ENCODE data around the gene SLC44A1.

The SLC44A1 gene

DNA sequence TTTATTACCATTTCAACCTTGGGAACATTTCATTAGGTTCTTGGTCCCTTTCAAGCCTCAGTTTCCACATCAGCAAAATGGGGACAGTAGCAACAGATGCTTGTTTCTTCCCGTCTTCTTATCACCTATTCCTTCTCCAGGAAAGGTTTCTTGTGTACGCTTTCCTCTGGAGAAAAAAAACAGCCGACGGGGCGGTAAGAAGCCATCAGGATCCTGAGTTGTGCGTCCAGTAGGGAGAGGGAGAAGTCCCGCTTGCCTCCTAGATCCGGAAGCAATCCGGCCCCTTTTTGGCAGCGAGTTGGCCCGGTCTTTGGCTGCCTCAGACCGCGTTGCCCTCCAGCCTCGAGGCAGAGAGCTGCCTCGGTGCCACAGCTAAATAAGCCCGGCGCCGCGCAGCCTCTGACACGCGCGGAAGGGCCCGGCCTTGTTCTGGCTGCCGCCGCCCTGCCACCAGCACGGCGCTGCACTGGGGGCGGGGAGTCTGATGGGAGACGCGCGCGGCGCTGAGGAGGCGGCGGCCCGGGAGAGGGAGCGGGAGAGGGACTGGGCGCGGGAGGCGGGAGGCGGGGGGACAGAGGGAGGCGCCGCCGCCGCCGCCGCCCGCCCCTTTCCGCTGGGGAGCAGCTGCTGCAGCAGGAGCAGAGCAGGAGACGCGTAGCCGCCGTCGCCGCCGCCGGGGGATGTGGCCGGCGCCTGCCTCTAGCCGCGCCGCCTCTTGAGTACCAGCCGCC lies at the start of gene SLC44A1:
Gene SLC44A1 (plus strand): TSS at position 649 of the 731 bp plus-strand sequence. CDS start 218 bp downstream, outside the sequence.
- peak; percentile 98 for DNase-seq

DNA sequence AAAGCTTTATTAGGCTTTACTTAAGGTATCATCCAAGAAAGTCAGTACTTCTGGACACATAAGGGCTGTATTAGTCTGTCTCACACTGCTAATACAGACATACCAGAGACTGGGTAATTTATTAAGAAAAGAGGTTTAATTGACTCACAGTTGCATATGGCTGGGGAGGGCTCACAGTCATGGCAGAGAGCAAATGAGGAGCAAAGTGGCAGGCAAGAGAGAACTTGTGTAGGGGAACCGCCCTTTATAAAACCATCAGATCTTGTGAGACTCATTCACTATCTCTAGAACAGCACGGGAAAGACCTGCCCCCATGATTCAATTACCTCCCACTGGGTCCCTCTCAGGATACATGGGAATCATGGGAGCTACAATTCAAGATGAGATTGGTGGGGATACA lies 49.2 kb upstream of the SLC44A1 start:
- DNase-seq, result no peak

DNA sequence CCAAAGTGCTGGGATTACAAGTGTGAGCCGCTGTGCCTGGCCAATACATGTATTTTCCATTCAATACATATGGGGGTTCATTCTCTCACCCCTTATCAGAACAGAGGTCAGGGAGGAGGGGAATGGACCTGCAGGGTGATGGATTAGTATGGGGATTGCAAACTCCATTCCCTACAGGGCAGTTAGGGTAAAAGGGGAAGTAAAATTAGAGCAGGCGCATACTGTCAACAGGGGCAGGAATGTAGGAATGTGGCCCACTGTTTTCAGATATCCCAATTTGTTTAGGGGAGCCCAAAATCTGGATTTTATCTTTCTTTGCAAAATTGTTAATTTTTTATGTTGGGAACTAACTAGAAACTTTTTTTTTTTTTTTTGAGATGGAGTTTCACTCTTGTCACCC lies 46.4 kb upstream of the SLC44A1 start:
- DNase-seq, result no peak

DNA sequence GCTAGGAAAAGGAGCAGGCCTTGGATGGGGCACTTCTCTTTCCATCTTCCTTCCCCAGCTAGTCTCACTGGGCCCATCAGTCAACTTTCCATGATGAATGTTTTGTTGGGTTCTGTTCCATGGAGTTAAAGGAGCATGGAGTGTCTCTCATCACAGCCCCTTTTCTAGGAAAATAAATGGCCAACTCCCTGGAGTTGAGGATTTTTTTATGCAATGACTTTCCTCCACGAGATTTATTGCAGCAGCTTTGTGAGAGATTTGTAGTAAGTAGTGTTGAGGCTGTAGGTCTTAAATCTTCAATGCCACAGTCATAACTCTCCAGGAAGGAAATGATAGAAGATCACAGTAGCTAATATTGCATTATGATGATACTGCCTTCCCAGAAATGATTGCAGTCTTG lies 45.6 kb upstream of the SLC44A1 start:
- no peak for DNase-seq

DNA sequence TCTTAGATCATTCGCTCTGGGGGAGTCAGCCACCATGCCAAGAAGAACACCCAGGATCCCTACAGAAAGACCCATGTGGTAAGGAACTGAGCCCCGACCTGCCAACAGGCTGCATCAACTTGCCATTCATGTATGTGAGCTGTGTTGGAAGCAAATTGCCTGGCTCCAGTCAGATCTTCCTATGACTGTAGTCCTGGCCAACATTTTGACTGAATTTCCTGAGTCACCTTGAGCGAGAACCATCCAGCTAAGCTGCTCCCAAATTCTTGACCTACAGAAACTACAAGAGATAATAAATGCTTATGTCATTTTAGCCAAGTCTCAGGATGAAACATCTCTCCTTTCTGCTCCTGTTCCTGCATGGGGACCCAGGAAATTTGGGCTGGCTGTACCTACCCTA lies 40.0 kb upstream of the SLC44A1 start:
- no peak for DNase-seq

DNA sequence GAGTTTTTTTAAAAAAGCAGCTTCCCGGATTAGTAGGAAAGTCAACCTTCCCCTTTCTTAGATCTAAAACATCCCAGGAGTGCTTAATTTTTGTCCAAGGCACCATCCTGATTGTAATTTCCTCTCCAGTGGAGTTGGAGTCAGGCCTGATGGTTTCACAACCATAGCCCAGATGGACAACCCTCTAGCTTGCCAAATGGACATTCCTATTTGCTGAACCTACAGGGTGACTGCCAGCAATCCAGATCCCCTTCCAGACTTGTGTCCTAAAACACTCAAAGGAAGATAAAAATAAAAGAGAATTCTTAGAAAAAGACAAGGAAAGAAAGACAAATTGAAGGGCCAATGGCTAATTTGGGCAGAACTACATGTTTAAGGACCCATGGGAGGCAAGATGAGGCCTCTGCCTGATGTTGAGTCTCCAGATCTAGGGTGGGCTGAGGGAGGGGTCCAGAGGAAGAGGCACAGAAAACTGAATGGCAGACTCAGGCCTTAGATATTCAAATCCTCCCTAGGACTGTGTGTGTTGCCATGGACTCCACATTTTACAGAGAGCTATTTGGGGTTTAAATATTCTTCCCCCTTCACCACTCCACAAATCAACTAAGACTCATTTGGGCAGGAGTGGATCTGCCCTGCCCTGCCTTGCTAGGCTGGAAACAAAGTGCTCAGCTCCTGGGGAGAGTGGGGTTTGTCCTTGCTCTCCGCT lies 38.5 kb upstream of the SLC44A1 start:
- DNase-seq, result no peak

DNA sequence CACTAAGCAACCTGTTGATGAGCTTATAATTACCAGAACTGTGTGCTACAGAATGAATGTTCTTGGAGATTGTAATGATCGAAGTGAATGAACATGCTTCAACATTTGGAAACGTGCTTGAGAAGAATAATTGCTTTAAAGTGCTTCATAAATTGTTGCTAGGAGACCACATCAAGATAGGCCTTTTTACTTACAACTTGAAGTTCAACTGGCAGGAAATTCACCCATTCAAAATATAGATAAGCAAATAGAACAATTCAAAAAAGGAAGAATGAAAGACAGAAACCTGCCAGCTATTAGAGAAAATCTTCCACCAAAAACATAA lies 38.0 kb upstream of the SLC44A1 start:
- no peak for DNase-seq

DNA sequence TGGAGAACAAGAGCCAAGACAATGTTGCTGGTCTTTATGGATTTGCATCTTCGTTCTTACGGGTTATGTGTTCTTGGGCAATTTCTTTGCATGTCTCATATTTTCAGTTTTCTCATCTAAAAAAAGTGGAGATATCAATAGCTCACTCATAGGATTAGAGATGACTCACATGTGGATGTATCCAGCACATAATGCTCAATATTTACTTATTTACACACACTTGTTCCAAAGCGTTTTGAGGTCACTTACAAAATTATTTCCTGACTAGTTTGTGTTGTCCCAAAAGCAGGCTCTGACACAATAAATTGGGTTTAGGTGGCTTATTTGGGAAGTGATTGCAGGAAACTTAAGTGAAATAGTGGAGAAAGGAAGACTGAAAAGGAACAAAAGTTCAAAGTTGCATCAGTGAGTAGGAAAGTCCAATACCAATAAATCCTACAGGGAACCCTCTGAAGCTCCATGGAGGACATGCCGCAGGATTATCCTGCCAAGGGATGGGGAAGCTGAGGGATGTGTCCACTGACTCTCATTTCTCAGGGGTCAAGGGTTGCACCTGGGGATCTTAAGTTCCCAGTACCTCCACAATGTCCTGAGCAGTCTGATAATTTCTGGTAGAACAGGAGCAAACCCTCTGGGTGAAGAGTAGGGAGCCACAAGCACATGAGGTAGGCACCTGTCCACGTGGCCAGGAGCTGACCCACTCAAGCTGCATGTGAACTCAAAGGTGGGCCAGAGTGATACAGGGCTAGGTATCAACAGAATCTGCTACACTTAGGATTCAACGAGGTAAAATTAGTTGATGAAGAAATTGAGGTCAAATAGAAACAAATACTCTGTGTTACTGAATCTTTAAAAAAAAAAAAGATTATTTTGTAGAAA lies 37.4 kb upstream of the SLC44A1 start:
- no peak for DNase-seq

DNA sequence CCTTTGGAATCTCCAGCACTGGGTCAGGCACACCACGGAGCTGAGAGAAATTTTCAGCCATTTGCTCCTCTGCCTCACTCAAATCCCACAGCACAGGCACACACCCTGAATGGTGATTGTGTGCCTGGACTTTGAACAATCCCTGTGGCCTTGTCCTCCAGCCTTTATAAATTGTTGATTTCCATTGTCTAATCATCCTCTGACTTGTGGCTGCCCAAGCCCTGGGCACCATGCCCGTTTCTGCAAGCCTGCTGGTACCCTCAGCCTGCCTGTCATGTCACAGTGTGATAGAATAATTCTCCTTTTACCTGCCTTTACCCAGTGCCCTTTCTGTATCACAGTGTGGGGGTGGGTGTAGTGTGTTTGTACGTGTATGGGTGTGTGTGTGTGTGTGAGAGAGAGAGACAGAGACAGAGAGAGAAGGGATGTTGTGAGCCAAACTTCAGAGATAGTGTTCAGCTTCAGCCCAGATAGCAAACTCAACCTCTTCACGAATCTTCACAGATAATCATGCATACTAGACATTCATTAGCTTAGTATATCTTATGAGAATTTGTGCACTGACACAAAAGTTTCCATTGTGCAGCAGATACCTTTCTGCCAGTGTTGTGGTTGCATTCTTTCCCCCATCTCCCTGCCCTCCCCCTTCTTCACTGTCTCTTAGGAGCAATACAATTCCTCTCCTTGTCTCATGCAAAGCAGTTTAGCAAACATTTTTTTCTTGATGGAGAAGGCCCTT lies 27.8 kb upstream of the SLC44A1 start:
- DNase-seq, result no peak

DNA sequence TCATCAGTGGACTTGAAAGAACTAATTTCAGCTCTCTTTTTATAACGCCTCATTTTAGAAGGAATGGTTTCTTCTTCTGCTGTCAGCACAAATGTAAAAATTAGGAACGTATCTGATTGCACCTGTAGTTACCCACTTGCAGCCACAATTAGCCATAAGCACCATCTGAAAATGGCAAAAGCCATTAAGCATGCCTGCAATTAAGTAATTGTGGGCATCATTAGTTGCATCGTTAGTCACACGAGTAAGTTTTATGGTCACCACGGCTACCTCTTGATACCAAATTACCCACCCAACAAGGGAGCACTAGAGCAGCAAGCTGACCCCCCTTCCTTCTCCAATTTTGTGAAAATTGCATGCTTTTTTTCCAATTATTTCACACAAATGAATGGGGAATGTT lies 25.8 kb upstream of the SLC44A1 start:
- DNase-seq, result no peak

DNA sequence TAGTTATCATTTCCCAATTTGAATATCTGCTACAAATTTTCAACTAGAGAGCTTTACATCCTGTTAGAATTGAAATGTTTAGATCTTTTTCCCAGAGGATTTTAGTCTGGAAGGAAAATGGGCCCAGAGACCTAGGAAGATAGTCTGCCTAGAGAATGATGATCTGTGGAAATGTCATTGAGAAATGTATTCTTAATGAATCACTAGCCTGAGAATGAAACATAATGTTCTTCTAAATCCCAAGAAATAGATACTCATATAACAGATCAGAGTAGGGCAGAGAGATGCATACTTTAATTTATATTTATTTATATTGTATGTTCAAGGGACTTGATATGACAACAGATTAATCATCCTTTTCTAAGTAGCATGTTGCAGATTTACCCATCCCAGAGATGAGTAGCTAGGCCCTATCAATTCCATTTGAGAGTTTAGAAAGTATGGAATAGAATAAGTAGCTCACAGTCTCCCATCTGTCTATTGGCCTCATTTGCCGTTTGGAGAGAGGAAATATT lies 25.1 kb upstream of the SLC44A1 start:
- no peak for DNase-seq

DNA sequence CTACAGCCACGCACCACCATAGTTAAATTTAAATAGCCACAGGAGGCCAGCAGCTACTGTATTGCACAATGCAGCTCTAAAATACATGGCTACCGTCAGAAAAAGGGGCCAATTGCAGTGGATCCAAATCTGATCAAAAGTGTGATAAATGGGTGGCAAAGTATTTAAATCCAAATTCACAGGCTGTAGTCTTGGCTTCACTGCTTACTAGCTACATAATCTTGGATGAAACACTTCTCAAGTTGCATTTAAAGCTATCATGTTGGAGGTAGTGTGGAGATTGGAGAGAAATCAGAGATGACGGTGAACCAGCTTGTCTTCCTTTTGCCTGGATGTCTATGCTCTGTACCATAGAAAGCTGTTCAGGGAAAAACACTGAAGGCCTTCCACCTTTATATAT lies 24.0 kb upstream of the SLC44A1 start:
- no peak for DNase-seq

DNA sequence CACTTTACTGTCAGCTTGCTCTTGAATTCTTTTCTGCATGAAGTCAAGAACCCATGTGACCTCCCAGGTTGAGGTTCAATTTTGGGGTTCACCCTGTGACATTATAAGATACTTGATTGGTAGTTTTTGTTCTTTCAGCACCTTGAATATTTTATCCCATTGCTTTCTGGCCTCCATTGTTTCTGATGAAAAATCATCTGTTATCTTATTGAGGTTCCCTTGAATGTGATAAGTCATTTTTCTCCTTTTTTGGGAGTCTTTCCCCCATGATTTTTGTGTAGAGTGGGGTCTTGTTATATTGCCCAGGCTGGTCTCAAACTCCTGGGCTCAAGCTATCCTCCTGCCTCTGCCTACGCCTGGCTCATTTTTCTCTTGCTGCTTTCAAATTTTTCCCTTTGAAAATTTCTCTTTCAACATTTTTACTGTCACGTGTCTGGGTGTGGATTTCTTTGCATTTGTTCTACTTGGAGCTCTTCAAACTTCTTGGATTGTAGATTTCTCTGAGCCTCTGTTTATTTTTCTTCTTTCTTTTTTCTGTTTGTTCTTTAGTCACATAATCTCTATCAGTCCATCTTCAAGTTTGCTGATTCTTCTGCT lies 20.8 kb upstream of the SLC44A1 start:
- no peak for DNase-seq

DNA sequence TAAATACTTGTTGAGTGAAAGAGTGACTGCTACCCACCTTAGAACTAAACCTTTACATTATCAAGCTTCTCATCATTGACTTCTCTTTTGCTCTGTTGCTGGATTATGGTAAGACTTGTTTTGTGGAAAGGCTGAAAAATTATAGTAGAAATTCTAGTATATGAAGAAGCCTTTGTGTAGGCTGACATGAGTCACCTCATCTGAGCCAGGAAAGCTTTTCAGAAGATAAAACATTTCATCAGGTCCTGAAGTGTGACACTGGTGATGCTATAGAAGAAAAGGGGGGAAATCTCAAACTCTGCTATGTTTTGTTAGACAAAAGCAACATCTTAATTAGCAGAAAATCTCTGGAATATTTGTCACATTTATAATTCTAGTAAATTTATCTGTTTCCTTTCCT lies 18.4 kb upstream of the SLC44A1 start:
- no peak for DNase-seq

DNA sequence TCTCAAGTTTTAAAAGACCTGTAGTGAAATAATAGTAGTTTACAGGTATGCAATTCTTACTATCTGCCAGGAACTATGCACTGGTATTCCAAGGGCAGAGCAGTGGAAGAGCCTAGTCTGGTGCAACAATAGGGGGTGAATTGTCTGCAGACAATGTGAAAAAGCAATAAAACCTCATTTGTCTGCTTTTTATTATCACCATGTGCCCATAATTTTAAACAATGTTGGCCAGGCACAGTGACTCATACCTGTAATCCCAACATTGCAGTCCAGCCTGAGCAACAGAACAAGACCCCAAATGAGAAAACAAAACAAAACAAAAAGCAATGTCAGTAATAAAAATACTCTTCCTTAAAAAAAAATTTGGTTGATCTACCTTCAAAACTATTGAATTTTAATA lies 12.2 kb upstream of the SLC44A1 start:
- no peak for DNase-seq

DNA sequence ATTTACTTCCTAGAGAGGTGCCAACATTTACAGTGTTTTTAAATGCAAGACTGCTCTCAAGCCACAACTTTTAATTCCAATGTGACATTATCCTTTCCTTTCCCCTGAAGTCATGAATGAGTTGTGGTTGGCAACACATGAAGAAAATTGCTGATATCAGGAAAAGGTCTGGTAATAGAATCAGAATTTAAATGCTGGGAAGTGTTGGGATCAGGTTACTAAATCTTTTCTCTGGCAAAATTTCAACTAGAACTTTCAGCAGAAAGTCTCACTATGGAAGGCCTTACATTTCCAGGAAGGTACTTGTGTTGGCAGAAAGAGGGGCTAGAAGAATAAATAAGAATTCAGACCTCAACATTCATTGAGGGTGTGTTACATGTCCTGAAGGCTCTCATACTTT lies 10.6 kb upstream of the SLC44A1 start:
- no peak for DNase-seq

DNA sequence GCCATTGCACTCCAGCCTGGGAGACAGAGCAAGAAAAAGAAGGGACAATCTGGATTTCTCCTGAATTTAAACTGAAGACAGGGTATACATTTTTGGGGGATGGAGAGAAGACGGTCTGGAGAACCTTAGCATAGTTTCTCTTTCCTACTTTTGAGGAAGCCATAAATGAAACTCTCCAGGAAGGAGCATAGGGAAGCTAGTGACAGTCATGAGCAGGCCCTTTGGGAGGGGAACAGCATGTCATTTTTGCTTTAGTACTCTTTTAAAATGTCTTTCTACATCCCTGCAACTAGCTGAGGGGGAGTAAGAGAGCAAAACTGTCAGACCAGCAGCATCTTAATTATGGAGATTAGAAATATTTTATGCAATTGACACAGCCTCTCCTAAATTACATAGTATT lies 8.2 kb upstream of the SLC44A1 start:
- no peak for DNase-seq

DNA sequence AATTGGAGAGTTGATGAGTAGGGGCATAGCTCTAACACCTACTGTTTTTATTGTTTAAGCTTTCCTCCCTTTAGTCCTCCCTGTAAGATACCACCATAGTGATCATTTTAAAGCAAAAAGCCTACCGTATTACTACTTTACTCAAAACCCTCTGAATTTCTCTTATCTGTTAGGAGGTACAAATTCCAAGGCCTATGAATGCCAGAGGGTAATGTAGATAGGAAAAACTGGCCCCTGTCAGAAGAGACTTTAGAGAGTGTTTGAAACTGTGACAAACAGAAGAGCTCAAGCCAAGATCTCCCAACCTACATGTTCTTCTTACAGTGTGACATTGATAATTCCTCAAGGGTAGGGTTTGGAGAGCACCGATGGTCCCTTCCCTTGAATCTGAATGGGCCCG lies 7.2 kb upstream of the SLC44A1 start:
- no peak for DNase-seq

DNA sequence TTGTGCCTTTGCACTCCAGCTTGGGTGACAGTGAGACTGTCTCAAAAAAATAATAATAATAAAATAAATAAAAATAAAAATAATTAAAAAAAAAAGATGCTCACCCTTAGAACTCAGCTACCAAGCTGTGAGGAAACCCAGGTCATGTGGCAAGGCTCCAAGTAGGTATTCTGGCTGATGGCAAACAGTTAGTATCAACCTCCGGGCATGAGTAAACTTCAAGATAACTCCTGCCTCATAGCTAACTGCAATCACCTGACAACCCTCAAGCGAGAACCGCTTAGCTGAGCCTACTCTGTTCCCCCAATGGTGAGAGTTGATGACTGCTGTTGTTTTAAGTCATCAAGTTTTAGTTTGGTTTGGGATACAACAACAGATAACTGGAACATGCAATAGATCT lies 6.1 kb upstream of the SLC44A1 start:
- no peak for DNase-seq

DNA sequence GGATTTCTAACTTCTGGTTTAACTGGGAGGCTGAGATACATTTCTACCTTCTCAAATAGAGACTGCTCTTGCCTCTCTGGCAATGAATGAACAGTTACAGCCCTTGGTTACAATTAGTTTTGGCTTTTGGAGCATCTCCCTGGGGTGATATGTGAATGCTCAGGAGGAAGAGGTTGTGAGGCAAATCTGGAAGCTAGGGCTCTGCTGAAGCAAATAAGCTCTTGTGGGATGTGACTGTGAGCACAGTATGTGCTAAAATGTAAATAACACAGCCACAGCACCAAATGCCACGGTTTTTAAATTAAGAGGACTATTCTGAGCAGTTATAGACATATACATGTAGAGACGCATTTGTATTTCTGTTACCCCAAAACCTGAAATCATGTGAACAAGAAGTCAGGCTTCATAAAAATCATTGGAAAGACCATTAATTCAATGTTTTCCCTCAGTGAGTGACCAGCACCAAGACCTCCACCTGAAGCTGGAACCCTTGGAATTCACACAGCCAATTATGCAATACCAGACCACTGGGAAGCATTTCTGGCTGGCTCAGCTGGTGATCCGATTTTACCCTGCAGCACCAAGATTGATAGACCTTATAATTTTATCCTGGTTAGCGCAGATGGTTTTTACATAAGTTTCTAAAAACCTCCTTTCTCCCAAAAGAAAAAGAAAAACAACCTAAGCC lies 3.0 kb upstream of the SLC44A1 start:
- no peak for DNase-seq

DNA sequence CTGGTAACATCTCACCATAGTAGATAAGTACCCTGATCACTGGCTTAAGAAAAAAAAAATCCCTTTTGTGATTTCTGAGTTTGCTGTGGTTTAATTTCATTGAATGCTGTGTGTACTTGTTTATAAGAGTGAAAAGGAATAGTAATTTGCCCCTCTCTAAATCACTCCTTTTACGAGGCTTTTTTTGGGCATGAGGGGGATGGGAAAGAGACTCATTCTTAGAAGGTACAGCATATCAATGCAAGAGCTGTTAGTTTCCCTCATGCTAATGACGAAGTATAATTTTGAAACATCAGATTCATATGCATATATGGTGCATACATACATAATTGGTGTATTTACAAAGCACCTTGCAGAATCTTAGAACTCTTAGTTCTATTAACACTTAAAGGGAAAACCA lies 2.4 kb upstream of the SLC44A1 start:
- no peak for DNase-seq

DNA sequence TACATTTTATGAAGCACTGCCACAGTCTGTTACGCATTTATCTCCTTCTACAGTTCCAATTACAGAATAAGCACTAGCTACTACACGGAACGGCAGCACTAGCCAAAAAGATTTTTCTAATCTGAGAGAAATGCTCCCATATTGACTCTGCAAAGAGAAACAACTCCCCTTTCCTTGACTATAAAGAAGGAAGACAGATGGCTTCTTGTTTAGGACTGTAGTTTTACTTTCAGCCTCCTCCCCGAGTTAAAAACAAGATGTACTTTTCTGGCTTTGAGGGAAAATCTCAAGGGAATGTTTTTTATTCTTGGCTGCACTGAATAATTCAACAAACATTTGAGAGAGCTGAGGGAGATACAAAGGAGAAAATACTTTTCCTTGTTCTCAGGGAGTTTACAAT lies 1.9 kb upstream of the SLC44A1 start:
- no peak for DNase-seq

Measured in GDM1 (cell line).